Esophagus squamous epithelium (tissue), 4 donors: ENCODE results near the gene ZCCHC7.

Experiments used
- POLR2A ChIP-seq, 4 donors: fragments of 450-650 bp; IDR thresholded peaks; one replicate each; pipeline ENCODE4 v1.6.1; 2017; ENCODE audit warnings: antibody characterized with exemption in 4 of 4, mild to moderate bottlenecking in 4 of 4, moderate library complexity in 3 of 4
- TF ChIP-seq, protein P1 (sequence below), 6 experiments: fragments of 450-650 bp in 4 of 6; fragments of 200-600 bp in 2 of 6; sonication (generic) in 2 of 6; IDR thresholded peaks; one replicate each; pipeline ENCODE4 v1.5.1; 2016 to 2019; ENCODE audit warnings: antibody characterized with exemption in 6 of 6, mild to moderate bottlenecking in 4 of 6, moderate library complexity in 4 of 6

GRCh38 chr9:37156205-37156604 is 35.8 kb downstream of the ZCCHC7 start:
- no peak for TF ChIP-seq POLR2A (IDR thresholded peaks at IDR 0.05)
- TF ChIP-seq, protein P1, sequence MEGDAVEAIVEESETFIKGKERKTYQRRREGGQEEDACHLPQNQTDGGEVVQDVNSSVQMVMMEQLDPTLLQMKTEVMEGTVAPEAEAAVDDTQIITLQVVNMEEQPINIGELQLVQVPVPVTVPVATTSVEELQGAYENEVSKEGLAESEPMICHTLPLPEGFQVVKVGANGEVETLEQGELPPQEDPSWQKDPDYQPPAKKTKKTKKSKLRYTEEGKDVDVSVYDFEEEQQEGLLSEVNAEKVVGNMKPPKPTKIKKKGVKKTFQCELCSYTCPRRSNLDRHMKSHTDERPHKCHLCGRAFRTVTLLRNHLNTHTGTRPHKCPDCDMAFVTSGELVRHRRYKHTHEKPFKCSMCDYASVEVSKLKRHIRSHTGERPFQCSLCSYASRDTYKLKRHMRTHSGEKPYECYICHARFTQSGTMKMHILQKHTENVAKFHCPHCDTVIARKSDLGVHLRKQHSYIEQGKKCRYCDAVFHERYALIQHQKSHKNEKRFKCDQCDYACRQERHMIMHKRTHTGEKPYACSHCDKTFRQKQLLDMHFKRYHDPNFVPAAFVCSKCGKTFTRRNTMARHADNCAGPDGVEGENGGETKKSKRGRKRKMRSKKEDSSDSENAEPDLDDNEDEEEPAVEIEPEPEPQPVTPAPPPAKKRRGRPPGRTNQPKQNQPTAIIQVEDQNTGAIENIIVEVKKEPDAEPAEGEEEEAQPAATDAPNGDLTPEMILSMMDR (IDR thresholded peaks at IDR 0.05) = no peak
